Breast epithelium (tissue), 4 donors: ENCODE data around the gene SCG2. TPM values are rescaled to one million over a fixed set of nuclear protein-coding genes. Genes with fewer than 3 reads are reported as not detected.
A peak's percentile ranks its signal among the peaks of the same experiment; 100 is the strongest.

Source experiments
- DNase-seq, 2 donors: peaks; one replicate each; pipeline ENCODE4 v3.0.0-alpha.2; 2019; ENCODE audit warnings: low spot score in 2 of 2
- H3K27ac ChIP-seq, 2 donors: fragments of 200-600 bp; sonication (generic) in 1 of 2; one replicate each; pipeline ENCODE4 v1.5.1; 2016 to 2019; ENCODE audit warnings: mild to moderate bottlenecking in 1 of 2
- H3K27me3 ChIP-seq, 2 donors: fragments of 200-600 bp; sonication (generic) in 1 of 2; one replicate each; pipeline versions ENCODE4 v1.5.1 to v1.6.0; 2017 to 2019; ENCODE audit warnings: control low read depth in 1 of 2, mild to moderate bottlenecking in 1 of 2
- H3K36me3 ChIP-seq: fragments of 200-600 bp; one replicate; pipeline ENCODE4 v1.5.1; 2019
- H3K4me1 ChIP-seq, 2 donors: fragments of 200-600 bp; sonication (generic); one replicate each; pipeline ENCODE4 v1.5.1; 2016 to 2019; ENCODE audit warnings: control low read depth in 1 of 2
- H3K4me3 ChIP-seq, 3 donors: fragments of 200-600 bp; sonication (generic); 1 replicate in 2 of 3; 2 replicates in 1 of 3; pipeline ENCODE4 v1.5.1; 2016 to 2019; ENCODE audit warnings: mild to moderate bottlenecking in 3 of 3, moderate library complexity in 2 of 3
- H3K9me3 ChIP-seq, 2 donors: fragments of 200-600 bp; sonication (generic) in 1 of 2; one replicate each; pipeline ENCODE4 v1.5.1; 2016 to 2019; ENCODE audit warnings: control low read depth in 1 of 2
- CTCF ChIP-seq, 3 donors: fragments of 450-650 bp; IDR thresholded peaks; one replicate each; pipeline ENCODE4 v1.5.1; 2016 to 2017; ENCODE audit warnings: antibody characterized with exemption in 3 of 3, mild to moderate bottlenecking in 3 of 3, moderate library complexity in 3 of 3
- POLR2A ChIP-seq: fragments of 450-650 bp; IDR thresholded peaks from one replicate; pipeline ENCODE4 v1.6.1; 2016; ENCODE audit warnings: antibody characterized with exemption, mild to moderate bottlenecking, moderate library complexity
- POLR2AphosphoS5 ChIP-seq, 3 donors: sonication (generic); formaldehyde crosslinking; IDR thresholded peaks; one replicate each; pipeline ENCODE4 v1.6.1; 2017; ENCODE audit warnings: antibody characterized with exemption in 3 of 3
- intact Hi-C: fragments of 100-400 bp; cut with DNase I; formaldehyde crosslinking; loops from one replicate; pipeline ENCODE4 v1.15.1; 2023; ENCODE audit warnings: low total_unique reads
- total RNA-seq, 3 donors: library from RNA; depleted of rRNA; stranded (reverse); fragments of >200 nt; gene quantifications; one replicate each; pipeline ENCODE4 v1.1.0, GENCODE V29; 2016

SCG2 gene
- total RNA-seq, 3 donors from 2014 or later: 0.32 to 0.66 TPM; not detected in 1

- Histone ChIP-seq H3K27ac (no peak overlapping the region), H3K36me3 (no peaks in the 10 kb centered on the region), H3K9me3 (no peaks in the 10 kb centered on the region), H3K4me1 (no peaks in the 10 kb centered on the region), H3K27me3 (no peaks in the 10 kb centered on the region), H3K4me3 (no peak overlapping the region)
- DNase-seq: no peak
- intact Hi-C loops: no loop called here
- TF ChIP-seq POLR2AphosphoS5 (IDR thresholded peaks at IDR 0.05): no peak
- TF ChIP-seq CTCF (IDR thresholded peaks at IDR 0.05): no peak
- TF ChIP-seq POLR2A: no peak
These were observed 47.2 kb downstream of the SCG2 start for GRCh38 chr2:223554923-223555322.

GRCh38 chr2:223549215-223549614 lies 52.9 kb downstream of the SCG2 start:
- peak in 1 of 2 donors; percentile 23 for DNase-seq
- peaks cover 0 to 3% of the 10 kb centered on the region in 2 donors for H3K4me1 ChIP-seq
- intact Hi-C loops: no loop called here
- no peak overlapping the region for H3K27ac ChIP-seq
- TF ChIP-seq CTCF (IDR thresholded peaks at IDR 0.05): no peak
- no peak for TF ChIP-seq POLR2AphosphoS5 (IDR thresholded peaks at IDR 0.05)
- no peak for TF ChIP-seq POLR2A
- H3K4me3 ChIP-seq: no peak overlapping the region
- H3K27me3 ChIP-seq: no peaks in the 10 kb centered on the region
- H3K9me3 ChIP-seq: no peaks in the 10 kb centered on the region
- H3K36me3 ChIP-seq: no peaks in the 10 kb centered on the region

GRCh38 chr2:223548194-223548593 lies 54.0 kb downstream of the SCG2 start:
- H3K9me3 ChIP-seq: no peaks in the 10 kb centered on the region
- H3K27me3 ChIP-seq: no peaks in the 10 kb centered on the region
- H3K4me1 ChIP-seq: peaks cover 0 to 3% of the 10 kb centered on the region in 2 donors
- TF ChIP-seq CTCF (IDR thresholded peaks at IDR 0.05) (no peak), POLR2AphosphoS5 (IDR thresholded peaks at IDR 0.05) (no peak), POLR2A (no peak)
- intact Hi-C loops: no loop called here
- no peak overlapping the region for H3K4me3 ChIP-seq
- H3K36me3 ChIP-seq: no peaks in the 10 kb centered on the region
- DNase-seq: no peak
- H3K27ac ChIP-seq: no peak overlapping the region

Other genes starting within 250 kb of the SCG2 start
- 1 to 10 TPM; 2.1 to 9.5 (median 4.7) TPM for gene AP1S3, start 235.2 kb upstream of the SCG2 start, total RNA-seq